Osteocyte (in vitro differentiated cells): ENCODE measurements around the gene TMPRSS2. TPM values are rescaled to one million over a fixed set of nuclear protein-coding genes. Genes with fewer than 3 reads are reported as not detected.
A peak's percentile ranks its signal among the peaks of the same experiment; 100 is the strongest.

Experiments used
- DNase-seq: peaks from one replicate; pipeline ENCODE4 v3.0.0; 2021; ENCODE audit warnings: mixed read lengths; ENCODE audit not compliant: unreplicated experiment; ENCODE audit errors: extremely low spot score
- H3K27ac Mint-ChIP-seq: one replicate; pipeline ENCODE4 v1.8.0; 2021; ENCODE audit warnings: mild to moderate bottlenecking, mixed read lengths; ENCODE audit not compliant: unreplicated experiment
- H3K27me3 Mint-ChIP-seq: one replicate; pipeline ENCODE4 v1.8.0; 2021; ENCODE audit warnings: mixed read lengths; ENCODE audit not compliant: unreplicated experiment
- H3K36me3 Mint-ChIP-seq: one replicate; pipeline ENCODE4 v1.8.0; 2021; ENCODE audit warnings: mixed read lengths; ENCODE audit not compliant: unreplicated experiment
- H3K4me1 Mint-ChIP-seq: one replicate; pipeline ENCODE4 v1.8.0; 2021; ENCODE audit warnings: mixed read lengths; ENCODE audit not compliant: unreplicated experiment
- H3K4me3 Mint-ChIP-seq: one replicate; pipeline ENCODE4 v1.8.0; 2021; ENCODE audit warnings: mild to moderate bottlenecking, moderate library complexity, mixed read lengths; ENCODE audit not compliant: unreplicated experiment
- H3K9me3 Mint-ChIP-seq: one replicate; pipeline ENCODE4 v1.8.0; 2021; ENCODE audit warnings: mixed read lengths; ENCODE audit not compliant: unreplicated experiment
- total RNA-seq: library from RNA; stranded (reverse); gene quantifications from 2 replicates; pipeline ENCODE4 v1.2.1, GENCODE V29; 2021
- TF ChIP-seq, protein P1 (sequence below): fragments of 200-600 bp; sonication (generic); IDR thresholded peaks from 2 replicates; pipeline ENCODE4 v1.5.0; 2021; ENCODE audit warnings: antibody characterized with exemption, mild to moderate bottlenecking, moderate library complexity

The TMPRSS2 gene
- total RNA-seq, 1 donor from 2014 or later: 0.21 TPM

DNA sequence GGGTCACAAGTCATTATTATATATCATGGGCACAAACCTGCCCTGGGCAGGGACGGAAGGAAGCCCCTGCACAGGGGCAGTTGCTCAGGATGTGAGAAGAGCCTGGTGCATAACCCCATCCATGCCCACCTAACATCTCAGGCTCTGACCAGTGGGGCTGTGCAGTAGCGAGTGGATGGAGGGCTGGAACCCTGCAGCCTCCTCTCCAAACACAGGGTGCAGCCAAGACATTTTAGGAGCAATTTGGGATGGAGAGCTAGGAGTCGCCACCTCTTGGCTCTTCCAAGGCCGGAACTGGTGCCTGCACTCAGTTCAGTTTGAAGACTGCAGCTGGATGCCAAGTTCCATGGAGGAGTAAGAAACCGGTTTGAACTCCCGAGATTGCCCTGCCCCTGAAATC lies 79.1 kb downstream of the TMPRSS2 start:
- Mint-ChIP-seq H3K9me3 (no peaks in the 10 kb centered on the region), H3K27ac (no peak overlapping the region), H3K27me3 (peaks cover 5% of the 10 kb centered on the region), H3K4me3 (no peak overlapping the region), H3K4me1 (no peaks in the 10 kb centered on the region), H3K36me3 (no peaks in the 10 kb centered on the region)
- DNase-seq: no peak
- TF ChIP-seq, protein P1, sequence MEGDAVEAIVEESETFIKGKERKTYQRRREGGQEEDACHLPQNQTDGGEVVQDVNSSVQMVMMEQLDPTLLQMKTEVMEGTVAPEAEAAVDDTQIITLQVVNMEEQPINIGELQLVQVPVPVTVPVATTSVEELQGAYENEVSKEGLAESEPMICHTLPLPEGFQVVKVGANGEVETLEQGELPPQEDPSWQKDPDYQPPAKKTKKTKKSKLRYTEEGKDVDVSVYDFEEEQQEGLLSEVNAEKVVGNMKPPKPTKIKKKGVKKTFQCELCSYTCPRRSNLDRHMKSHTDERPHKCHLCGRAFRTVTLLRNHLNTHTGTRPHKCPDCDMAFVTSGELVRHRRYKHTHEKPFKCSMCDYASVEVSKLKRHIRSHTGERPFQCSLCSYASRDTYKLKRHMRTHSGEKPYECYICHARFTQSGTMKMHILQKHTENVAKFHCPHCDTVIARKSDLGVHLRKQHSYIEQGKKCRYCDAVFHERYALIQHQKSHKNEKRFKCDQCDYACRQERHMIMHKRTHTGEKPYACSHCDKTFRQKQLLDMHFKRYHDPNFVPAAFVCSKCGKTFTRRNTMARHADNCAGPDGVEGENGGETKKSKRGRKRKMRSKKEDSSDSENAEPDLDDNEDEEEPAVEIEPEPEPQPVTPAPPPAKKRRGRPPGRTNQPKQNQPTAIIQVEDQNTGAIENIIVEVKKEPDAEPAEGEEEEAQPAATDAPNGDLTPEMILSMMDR: no peak

DNA sequence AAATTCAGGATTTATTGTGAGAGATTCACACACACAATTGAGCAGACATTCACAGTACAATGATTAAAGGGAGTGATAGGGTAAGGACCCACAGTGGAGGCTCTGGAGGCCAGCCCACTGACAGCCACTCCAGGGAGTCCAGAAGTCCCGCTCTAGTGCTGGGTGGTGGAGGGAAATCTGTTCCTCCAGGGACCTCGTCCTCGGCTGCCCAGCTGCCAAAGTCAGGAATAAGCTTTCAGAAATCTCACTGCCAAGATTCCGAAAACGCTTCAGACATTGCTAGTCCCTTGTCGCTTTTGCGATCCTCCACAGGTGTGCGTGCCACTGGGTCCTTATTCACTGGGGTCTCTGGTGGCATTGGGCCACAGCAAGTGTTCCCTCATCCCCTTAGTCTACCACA lies 79.6 kb downstream of the TMPRSS2 start:
- no peak overlapping the region for H3K27ac Mint-ChIP-seq
- H3K4me1 Mint-ChIP-seq: no peaks in the 10 kb centered on the region
- H3K9me3 Mint-ChIP-seq: no peaks in the 10 kb centered on the region
- H3K4me3 Mint-ChIP-seq: no peak overlapping the region
- H3K27me3 Mint-ChIP-seq: peaks cover 5% of the 10 kb centered on the region
- H3K36me3 Mint-ChIP-seq: no peaks in the 10 kb centered on the region
- TF ChIP-seq, protein P1: no peak
- DNase-seq: peak; percentile 67

DNA sequence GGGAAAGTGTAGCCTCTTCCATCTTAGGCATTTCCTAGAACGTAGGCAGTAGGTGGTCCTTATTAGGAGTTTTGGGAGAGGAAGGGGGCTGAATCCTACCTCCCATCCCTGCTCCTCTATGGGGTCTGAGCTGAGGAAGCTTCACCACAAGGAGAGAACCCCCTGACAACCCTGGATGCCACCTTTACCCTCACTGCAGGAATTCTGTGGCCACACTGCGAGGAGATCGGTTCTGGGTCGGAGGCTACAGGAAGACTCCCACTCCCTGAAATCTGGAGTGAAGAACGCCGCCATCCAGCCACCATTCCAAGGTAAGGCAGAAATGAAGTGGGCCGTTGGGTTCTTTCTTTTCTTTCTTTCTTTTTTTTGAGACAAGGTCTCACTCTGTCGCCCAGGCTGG lies 80.4 kb downstream of the TMPRSS2 start:
- Mint-ChIP-seq H3K27ac (no peak overlapping the region), H3K9me3 (no peaks in the 10 kb centered on the region), H3K4me3 (no peak overlapping the region), H3K27me3 (peaks cover 5% of the 10 kb centered on the region), H3K4me1 (no peaks in the 10 kb centered on the region), H3K36me3 (no peaks in the 10 kb centered on the region)
- DNase-seq: peak; percentile 46
- TF ChIP-seq, protein P1: no peak

DNA sequence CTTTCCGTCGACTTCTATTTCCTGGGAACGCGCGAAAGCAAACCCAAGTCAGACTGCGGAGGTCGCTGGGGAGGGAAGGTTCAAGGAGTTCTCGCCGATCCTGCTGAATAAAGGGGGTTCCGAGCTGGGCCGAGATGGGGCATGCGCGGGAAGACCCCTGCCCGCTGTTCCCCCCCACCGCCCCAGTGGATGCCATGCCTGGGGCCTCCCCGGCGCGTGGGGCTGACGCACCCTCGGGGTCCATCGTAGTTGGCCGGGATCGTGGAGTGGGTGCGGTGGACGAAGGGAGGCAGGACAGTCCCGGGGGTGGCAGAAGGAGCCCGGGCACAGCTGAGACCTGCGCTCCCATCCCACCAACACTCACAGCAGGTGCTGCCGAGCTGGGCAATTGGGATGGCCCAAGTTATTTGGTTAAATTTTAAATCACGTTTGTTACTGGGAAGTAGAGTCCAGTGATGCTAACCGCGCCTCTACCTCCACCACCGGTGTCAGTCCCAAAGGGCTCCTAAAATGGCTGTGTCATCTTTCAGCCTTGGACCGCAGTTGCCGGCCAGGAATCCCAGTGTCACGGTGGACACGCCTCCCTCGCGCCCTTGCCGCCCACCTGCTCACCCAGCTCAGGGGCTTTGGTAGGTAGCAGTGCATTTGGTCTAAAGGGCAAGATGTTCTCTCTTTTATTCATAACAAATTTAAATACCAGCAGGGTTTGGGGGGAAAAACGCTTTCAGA lies 81.1 kb downstream of the TMPRSS2 start:
- no peaks in the 10 kb centered on the region for H3K9me3 Mint-ChIP-seq
- H3K27me3 Mint-ChIP-seq: peaks cover 5% of the 10 kb centered on the region
- TF ChIP-seq, protein P1: no peak
- peak; percentile 83 for DNase-seq
- no peaks in the 10 kb centered on the region for H3K36me3 Mint-ChIP-seq
- H3K27ac Mint-ChIP-seq: no peak overlapping the region
- H3K4me1 Mint-ChIP-seq: peaks cover under 1% of the 10 kb centered on the region
- H3K4me3 Mint-ChIP-seq: no peak overlapping the region

DNA sequence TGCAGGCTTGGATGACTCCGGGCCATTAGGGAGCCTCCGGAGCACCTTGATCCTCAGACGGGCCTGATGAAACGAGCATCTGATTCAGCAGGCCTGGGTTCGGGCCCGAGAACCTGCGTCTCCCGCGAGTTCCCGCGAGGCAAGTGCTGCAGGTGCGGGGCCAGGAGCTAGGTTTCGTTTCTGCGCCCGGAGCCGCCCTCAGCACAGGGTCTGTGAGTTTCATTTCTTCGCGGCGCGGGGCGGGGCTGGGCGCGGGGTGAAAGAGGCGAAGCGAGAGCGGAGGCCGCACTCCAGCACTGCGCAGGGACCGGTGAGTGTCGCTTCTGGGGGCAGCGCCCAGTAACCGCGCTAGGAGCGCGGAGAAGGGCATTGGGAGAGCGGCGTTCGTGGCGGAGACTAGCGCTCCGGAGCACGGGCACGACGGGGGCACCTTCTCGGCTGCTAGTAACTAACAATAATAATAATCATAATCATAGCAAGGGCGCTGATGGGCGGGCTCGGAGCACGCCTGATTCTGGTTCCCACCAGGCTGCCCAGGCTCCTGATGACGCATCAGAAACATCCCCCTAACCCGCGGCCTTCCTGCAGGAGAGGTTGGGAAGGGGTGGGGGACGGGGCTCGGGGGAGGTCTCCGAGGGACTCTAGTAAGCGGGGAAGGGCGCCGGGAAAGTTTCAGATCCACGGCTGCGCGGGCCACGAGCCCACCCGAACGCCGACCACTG lies 81.8 kb downstream of the TMPRSS2 start, which contains the start of gene MX1:
Gene MX1, plus strand, starts transcription at position 286 of the 722 bp plus-strand sequence. CDS start 5,832 bp downstream, outside the sequence.
- TF ChIP-seq, protein P1: no peak
- H3K27ac Mint-ChIP-seq: no peak within 1 kb of the TSS
- peak; percentile 84 for DNase-seq

More for the DNA sequence above, 81.8 kb downstream of the TMPRSS2 start, which contains the start of gene MX1:
- Mint-ChIP-seq H3K36me3 (no peaks in the 10 kb centered on the region), H3K9me3 (no peaks in the 10 kb centered on the region), H3K4me3 (peak within 1 kb of the TSS; percentile 70), H3K27me3 (peaks cover 5% of the 10 kb centered on the region), H3K4me1 (peaks cover 8% of the 10 kb centered on the region)
